GM18517 (cell line): Measurements from ENCODE around the gene LRRC61.
"Not testable (repeated sequence)": the region's sequence is repeated elsewhere in the genome, so short reads cannot be mapped to it uniquely, and the experiment has no call there.

Experiments used
- ATAC-seq: cut with Tn5 transposase; IDR thresholded peaks from one replicate; pipeline ENCODE4 v1.9.1; 2021; ENCODE audit warnings: mild to moderate bottlenecking, moderate library complexity; ENCODE audit not compliant: unreplicated experiment

LRRC61 gene, protein sequence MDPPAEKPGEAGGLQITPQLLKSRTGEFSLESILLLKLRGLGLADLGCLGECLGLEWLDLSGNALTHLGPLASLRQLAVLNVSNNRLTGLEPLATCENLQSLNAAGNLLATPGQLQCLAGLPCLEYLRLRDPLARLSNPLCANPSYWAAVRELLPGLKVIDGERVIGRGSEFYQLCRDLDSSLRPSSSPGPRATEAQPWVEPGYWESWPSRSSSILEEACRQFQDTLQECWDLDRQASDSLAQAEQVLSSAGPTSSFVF

DNA sequence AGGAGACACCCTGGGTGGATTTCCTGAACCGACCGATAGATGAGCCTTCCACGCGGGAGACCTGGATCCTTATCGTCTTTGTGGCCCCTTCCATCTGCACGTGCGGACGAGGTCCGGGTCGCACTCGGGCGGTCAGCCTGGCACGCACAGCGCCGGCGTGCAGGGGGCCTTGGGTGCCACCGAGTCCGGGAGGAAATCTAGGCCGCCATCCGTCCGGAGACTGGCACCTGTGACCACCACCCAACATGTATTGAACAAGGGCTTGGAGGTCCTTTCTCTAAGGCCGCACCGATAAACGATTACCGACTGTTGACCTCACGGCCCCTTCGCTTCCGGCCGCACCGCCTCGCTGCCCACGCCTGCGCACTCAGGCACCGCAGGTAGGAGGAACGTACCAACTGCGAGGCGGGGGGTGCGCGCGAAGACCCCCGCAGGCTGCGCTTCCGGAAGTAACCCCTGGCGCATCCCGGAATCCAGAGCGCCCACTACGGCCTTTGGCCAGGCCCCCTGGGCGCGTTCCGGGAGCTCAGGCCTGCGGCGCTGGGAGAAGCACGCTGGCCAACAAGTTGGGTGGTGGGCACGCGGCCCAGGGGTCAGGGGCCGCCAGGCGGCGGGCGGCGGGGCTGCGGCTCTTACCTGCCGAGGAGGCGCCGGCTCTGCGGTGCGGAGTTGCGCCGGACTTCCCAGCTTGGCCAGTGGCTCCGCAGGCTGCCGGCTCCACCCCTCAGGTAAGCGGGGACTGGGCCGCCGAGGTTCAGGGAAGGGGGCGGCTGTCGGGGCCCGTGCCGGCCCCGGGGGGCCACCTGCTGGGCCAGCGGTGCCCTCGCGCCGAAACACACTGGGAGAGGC is at the start of gene LRRC61, which contains the start of gene ACTR3C:
Gene LRRC61, plus strand, starts transcription at position 523 of the 849 bp plus-strand sequence. CDS start 13,507 bp downstream, outside the sequence.
Gene ACTR3C, minus strand, starts transcription at position 713 of the 849 bp plus-strand sequence. CDS start 28,249 bp downstream, outside the sequence.
- ATAC-seq: peak; percentile 55

DNA sequence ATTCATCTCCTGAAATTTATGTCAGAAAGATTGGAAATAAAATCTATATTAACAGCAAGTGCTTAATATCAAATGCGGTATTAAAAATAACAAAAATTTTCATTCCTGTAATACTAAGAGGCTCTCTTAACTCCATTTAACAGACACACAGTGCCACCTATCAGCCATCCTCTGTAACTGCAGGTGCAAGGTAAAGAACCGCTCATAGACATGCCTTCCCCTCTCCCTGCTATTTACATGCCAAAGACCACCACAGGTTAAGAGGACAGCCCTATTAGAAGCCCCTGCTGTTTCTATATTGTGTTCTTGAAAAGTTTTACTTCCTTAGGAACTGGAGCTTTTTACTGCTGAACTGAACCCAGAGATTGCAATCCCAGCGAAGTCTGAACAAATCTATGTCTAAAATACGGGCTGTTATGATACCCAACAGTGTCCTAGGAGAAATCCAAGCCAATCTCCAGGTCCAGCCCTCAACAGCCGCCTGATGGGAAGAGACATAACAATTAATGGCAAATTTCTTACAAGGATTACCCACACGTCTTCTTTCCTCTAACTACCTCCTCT is 46.9 kb upstream of the LRRC61 start:
- not testable (repeated sequence) for ATAC-seq

DNA sequence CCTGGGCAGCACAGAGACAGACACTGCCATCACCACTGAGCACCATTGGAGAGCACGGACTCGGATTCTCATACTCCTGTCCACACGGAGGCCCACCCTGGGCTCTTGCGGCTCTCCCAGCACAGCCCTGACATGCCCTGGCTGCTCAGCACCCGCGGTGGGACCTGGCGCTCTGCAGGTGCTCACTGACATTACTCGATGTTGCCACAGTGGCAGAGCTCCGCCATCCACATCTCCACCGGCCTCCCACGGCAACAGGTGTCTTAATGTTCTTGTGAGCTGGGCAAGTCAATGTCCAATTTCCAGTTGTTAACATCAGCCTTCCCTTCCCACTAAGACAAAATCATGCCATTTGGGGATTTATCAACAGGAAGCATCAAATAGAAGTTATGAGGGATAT is 44.8 kb upstream of the LRRC61 start:
- ATAC-seq: not testable (repeated sequence)

DNA sequence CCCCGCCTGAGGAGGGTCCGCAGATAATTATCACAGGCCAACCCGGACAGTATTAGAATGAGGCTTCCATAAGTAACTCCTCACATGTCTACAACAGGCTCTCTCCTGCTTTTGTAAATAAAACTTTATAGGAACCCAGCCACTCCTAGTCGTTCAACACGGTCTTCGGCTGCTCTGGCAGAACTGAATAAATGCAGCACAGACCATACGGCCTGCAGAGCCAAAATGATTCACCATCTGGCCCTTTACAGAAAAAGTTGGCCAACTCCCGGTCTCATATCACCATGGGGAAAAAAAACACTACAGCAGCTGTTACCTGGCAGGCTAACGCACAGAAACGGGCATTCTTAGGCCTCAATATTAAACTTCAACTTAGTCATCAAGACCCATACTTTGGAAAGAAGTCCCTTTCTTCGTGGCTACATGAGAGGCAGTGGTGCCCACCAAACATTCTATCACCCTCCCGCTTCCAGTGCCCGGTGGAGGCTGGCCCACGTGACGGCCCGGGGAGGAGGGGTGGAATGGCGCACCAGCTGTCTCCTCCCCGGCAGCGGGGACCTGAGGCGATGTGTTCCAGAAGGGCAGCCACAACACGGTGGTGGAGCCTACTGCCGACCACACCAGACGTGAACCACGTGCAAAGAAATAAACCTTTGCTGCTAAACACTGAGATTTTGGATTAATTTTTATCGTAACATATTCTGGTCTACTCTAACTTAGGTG is 41.3 kb upstream of the LRRC61 start:
- not testable (repeated sequence) for ATAC-seq

DNA sequence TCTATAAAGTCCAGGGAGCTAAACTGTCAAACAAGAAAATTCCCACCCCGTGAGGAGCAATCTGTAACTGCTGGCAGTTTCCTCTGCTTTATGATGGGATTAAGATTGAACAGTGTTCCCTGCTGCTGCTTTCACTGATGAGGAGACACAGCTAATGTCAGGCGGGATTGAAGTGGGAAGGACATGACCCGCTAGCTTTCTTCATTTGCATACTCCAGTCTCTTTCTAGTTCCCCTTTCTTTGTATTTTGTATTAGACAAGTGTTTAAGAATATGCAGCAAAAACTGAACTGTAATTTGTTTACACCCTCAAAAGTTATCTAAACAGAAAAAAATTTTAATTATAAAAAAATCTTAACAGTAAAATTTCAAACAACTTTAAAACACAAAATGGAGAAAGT is 40.0 kb upstream of the LRRC61 start:
- ATAC-seq: not testable (repeated sequence)

DNA sequence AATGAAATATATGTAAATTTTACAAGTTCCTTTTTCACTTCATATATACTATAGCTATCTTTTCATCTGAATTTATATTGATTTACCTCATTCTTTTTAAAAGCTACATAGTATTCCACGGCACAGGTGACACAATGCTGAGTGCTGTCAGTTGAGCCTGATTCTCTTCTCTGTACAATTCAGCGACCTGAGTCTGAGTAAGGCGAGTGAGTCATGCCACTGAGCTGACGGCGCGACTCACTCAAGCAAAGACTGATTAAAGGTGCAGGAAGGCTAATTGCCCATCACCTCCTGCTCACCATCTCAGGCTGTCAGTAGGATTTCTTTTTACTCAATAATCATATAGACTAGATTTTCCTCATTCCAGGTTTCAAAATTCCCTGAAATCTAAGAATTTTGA is 39.5 kb upstream of the LRRC61 start:
- not testable (repeated sequence) for ATAC-seq

DNA sequence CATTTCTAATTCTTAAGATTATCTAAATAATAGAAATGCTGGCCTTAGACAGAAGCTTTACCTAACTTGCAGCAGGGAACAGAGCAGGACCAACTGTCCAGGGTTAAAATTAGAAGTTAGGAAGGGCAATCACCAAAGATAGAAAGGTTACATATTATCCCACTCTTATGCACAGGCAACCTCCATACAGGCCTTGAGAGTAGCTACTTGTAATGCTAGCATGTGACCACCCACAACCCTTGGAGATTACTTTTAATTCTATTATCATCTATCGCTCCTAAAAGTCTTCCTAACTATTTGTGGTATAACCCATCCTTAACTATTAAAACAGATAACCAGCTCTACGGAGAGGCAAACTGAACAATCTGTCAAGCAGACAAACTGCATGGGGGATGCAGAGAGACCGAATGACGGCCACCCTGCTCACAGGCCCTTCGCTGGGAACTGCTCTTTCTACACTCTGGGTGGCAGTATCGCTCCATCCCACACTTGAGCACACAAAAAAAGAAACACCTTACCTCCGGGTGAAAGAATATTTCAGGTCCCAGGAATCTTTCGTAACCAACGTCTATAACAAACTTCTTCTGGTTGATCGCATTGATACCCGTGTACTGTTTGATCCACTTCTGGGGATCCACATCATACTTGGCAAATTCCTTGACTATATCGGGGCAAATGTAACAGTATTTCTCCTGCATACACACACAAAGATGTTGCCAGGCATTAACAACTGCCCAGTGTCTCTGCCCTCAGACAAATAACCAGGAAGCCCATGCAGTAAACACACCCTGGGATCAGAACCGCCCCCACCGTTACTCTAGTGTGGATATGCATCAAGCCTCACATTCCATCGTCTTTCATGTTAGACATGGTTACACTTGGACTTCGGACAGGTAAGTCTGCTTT is 37.1 kb upstream of the LRRC61 start:
- ATAC-seq: not testable (repeated sequence)

DNA sequence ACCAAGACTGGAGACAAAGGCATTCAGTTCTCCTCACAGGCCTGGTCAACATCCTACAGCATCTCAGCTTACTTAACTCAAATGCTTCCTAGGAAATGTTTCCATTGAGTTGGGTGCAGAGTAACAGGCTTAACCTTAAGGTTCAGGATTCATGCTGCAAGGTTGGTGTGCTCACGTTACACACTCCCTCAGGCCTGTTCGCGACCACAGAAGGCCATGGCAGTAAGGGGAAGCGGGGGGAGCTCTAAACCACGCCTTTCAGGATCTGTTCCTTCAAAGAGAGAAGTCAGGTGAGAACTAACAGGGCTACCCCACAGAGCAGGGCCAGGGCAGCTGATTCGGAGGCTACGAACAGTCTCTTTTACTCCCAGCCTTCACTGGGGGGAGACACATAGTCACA is 35.3 kb upstream of the LRRC61 start:
- not testable (repeated sequence) for ATAC-seq

DNA sequence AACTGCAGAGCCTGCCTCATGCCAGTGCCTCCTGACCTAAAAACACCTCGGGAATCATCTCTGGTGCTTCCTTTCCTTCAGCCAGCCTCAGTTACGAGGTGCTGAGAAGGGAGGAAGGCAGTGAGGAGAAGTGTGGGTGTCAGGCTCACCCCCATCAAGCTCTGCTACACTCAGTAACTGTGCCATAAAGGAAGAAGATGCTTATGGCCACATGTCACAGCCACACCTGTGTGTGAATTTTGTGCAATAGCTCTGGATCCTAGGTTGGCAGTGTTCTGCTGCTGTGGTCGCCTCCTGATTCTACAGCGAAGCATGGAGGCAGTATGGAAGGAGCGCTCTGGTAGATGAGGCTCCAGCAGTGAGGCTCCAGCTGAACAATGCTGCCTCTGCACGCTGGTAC is 34.3 kb upstream of the LRRC61 start:
- not testable (repeated sequence) for ATAC-seq

DNA sequence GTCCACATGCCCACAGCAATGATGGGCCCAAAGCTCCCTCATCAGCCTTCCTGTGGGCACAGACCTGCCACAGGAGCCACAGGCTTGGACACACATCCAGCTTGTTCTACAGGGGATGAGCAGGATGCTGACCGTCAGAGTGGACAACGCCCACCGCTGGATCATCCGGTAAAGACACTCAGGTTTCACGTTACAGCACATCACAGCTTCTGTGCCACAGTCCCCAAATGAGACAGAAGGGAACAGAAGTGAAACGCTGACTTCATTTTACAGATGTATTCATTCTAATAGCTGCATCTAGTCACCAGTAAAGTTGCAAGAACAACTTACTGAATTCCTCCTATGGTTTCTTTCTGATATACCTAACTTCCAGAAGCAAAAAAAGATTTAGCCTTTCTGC is 32.8 kb upstream of the LRRC61 start:
- not testable (repeated sequence) for ATAC-seq

DNA sequence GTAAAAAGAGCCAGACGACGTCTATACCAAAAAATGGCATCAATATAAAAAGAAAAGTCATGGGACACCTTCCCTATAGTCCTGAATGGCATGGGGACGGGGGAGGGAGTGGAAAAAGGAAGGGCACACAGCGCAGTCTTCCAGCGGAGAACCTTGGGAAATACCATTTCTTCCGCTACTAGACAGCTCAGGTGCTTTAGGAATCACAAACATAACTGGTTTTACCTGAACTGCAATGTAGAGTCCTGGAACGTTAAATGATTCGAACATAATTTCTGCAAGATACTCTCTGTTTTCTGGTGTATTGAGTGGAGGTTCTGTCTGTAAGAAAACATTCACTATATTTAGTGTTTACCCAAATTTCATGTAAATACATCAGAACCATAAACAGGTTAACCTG is 28.1 kb upstream of the LRRC61 start:
- not testable (repeated sequence) for ATAC-seq

DNA sequence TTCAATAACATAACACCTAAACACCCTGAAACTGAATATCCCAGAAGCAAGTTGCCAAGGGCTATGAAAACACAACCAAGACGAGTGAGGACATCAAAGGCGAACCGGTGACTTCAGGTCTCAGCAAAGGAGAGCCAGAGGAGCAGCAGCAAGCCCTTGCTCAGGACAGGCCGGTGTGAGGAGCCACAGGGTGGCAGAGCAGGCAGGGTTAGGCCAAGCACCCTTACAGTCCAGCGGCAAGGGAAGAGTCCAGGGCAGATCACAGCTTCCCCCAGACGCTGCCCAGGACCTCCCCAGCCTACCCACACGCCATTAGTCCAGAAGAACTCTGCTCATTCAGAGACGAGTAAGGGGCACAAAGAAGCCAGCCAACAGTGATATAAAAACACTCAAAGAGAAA is 27.5 kb upstream of the LRRC61 start:
- not testable (repeated sequence) for ATAC-seq

DNA sequence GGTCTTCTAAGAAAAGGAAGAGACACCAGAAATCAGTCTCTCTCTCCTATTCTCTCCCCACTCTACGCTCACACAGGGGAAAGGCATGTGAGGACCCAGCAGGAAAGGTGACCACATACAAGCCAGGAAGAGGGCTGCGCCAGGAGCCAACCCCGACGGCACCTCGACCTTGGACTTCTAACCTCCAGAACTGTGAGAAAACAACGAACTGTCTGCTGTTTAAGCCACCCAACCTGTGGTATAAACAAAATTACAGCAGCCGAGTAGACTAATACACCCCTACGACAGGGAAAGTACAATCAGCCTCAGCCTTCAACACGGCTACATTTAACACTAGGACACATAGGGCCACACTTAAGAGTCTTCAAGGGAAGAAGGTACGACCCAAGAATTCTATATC is 26.4 kb upstream of the LRRC61 start:
- ATAC-seq: not testable (repeated sequence)

DNA sequence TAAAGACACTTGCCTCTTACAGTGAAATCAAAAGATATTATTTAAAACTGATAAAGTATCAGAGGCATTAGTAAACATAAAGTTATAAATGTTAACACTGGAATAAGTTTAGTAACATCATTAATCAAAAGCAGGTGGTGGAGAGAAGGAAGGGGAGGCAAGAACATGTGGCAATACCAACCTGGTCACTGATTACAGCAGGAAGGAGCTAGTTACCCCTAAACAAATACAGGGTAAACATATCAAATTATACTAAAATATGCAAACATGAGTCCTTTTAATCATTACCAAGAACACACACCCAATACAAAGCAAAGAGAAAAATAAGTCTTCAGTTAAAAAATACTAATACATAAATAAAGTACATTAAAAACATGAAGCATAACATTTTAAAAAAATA is 25.2 kb upstream of the LRRC61 start:
- not testable (repeated sequence) for ATAC-seq

DNA sequence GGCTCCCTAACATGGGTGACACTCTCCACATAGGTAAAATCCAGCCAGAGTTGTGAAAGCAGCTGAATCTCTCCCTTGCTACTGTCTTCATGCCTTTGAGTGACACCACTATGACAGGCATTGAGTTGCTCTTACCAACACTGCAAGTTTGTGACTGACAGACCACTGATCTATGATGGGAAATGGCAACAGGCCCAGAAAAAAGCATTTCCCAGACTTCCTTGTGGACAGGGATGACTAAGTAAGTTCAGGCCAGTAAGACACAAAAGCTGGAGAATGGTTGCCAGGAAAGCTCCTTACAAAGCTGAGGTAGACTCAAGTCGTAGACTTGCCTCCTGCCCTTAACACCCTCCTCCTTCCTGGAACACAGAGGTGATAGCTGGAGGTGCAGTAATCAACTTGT is 20.2 kb upstream of the LRRC61 start:
- ATAC-seq: not testable (repeated sequence)

DNA sequence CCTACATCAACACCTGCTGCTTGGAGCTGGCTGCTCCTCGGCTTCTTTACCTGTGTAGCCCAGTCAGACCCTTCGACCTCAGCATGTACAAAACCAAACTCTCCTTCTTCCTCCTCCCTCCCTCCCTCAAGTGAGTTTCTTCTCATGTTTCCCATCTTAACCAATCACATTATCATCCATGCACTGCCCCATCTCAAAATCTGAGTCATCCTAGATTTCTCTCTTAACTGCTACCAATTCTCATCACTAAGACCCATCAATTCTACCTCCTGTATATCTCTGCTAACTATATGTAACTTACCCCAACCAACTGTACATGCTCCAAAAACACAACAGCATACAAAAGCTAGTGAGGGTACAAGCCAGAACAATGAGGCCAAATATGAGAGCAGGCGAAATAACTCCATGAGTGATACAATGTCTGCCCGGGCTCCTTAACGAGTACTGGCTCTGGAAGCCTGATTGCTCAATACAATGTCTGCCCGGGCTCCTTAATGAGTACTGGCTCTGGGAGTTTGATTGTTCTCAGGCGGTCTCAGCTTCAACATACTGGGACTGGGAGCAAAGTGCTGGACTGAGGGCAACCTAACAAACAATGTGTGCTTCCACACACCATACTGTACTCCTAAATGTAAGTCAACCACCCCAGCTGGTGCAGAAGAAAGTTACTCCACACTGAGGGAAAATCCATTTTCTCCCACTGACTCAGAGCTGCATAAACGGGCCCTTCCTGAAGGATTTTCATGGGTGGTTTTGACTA is 18.5 kb upstream of the LRRC61 start:
- not testable (repeated sequence) for ATAC-seq

DNA sequence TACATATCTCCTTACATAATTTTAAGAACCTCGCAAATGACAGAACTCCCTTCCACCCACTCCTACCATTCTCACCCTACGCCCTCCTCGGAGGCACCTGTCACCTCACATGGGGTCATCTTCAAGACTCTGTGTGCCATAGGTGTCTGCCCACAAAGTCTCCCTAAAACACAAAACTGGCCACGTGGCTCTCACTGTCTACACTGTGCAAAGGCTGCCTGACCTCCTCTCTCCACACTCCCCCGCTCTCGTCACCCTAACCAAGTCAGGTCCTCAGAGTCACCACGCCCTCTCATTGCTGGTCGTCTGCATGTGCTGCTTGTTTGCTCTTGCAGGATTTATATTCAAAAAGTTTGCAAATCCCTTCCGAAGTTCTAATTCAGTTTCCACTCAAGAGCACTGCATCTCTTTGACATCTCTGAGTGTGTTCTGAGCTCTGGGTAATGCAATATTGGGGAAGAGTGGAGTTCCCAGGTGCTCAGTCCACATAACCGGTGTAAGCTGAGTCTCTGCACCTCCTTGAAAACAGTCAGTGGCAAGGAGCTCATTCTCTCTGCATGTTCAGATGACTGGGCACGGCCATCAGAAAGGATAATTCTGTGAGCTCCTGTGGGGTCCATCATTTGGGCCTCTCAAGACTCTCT is 17.8 kb upstream of the LRRC61 start:
- ATAC-seq: not testable (repeated sequence)

DNA sequence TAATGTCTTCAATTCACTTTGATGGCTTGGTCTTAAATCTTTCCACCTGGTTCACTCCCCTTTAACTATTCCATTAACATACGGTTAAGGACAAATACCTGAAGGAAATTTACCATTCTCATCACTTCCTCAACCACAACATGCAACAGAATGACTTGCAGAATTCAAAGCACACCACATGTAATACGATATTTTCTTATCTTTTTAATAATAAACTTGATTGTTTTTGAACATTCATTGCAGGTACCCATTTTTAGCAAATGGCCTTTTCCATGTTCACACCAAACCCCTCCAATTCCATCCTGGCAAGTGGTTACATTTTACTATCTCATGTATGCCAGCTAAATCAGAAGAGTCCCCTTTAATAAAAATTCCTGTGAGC is 17.3 kb upstream of the LRRC61 start:
- ATAC-seq: not testable (repeated sequence)

DNA sequence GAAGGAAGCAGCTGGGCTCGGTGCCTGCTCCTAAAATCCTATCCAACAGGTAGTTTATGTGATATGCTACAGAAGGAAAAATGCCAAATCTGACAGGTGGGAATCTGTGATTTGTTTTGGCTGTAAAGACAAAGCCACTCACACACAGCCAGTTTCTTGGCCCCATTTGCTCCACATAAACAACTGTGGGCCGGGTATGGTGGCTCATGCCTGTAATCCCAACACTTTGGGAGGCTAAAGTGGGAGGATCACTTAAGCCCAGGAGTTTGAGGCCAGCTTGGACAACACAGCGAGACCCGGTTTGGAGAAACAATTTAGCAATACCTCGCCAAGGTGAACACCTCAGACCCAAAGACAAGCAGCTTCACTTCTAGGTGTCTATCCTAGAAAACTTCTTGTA is 16.8 kb upstream of the LRRC61 start:
- not testable (repeated sequence) for ATAC-seq
